ENCODE data around the gene DNM3.
"Not testable (repeated sequence)": the region's sequence is repeated elsewhere in the genome, so short reads cannot be mapped to it uniquely, and the experiment has no call there.

DNM3 gene

DNA sequence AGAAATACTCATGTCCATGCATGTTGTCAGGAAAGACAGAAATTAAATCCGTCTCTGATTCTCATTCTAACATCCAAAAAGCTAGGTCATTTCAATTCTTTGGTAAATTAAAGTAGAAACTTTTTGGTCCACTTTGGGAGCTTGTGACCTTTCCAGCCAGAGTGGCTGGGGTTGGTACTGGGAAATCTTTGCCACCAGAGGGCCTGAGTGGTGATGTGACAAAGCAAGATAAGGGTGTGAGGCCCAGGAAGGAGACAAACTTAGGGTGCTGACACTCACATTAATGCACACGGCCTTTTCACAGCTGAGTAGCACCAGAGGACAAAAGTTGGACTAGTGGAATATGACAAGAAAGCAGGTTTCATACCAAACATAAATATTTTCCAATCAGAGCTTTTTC, 144.3 kb downstream of the DNM3 start:
- peak in 1 of 2 experiments; percentile 25 for DNase-seq

GRCh38 chr1:171988243-171988885, 147.1 kb downstream of the DNM3 start:
- no peak for DNase-seq

DNA sequence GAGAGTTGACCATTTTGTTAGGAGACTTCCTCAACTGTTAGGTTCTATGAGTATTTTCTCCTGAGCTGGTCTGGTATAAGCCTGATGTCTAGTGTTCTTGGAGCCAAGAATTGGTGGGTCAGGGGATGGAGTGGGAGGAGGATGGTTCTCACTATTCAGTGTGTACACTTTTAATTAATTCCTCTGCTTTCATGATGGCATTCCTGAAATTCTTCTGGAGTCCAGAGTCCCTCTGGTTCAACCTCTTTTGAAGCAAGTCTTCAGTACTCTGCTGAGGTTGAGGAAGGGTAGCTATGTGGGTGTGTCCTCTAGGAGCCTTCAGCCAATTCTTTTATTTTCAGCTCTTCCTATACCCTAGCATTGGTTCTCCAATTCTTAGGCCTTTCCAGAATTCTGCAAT, 149.1 kb downstream of the DNM3 start:
- DNase-seq = no peak

DNA sequence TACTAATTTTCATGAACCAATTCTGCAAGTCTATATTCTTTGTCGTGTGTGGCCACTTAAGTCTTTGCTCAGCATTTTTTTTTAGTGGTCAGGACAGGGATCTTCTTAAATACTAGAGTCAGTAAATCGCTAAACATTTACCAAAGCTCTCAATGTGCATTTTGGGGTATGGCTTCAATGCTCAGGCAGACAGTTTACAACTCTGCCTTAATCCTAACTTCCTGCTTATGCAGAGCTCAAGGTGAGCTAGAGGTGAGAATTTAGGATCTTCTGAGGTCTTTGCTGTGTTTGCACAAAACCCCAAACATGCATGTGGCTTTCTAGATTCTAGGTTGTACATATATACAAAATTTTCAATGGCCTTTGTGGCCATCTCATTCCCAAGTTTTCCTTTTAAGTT, 153.0 kb downstream of the DNM3 start:
- no peak for DNase-seq

- no peak for DNase-seq
These were observed 154.3 kb downstream of the DNM3 start for GRCh38 chr1:171995573-171995972.

DNA sequence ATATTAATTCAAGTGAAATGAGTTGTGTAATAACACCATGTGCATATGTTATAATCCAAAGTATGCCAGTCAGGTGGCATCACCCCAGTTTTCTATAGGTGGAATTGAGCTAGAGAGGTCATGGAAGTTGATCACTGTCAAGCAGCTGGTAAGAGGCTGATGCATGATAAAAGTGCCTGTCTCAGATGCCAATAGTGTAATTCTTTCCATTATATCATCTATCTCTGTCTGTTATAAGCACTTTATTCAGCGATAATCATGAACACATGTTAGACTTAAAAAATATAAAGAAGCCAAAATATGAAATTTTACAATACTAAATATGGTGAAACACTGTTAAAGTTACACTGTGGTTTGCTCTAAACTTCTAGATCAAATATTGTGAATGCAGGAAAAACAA, 156.6 kb downstream of the DNM3 start:
- DNase-seq = no peak

- no peak for DNase-seq
These were observed 157.4 kb downstream of the DNM3 start for GRCh38 chr1:171998711-171999110.

DNA sequence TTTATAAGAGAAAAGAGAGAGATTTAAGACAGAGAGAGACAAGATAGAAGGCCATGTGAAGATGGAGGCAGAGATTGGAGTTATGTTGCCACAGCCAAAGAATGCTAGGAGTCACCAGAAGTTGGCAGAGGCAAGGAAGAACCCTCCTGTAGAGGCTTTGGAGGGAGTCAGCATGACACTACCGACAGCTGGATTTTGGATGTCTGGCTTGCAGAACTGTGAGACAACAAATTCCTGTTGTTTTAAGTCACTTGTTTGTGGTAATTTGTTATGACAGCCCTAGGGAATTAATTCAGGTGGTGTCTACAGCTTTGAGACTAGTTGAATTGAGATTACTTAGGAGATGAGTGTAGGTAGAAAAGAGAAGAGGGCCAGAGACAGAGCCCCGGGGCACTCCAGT, 158.5 kb downstream of the DNM3 start:
- DNase-seq = no peak

- no peak for DNase-seq
These were observed 160.0 kb downstream of the DNM3 start for GRCh38 chr1:172001288-172001687.

GRCh38 chr1:172002725-172003345, 161.5 kb downstream of the DNM3 start:
- peak; percentile 58 to 89 for DNase-seq

GRCh38 chr1:172003766-172004530, 162.7 kb downstream of the DNM3 start:
- DNase-seq = no peak

- DNase-seq = no peak
These were observed 163.4 kb downstream of the DNM3 start for GRCh38 chr1:172004671-172005070.

DNA sequence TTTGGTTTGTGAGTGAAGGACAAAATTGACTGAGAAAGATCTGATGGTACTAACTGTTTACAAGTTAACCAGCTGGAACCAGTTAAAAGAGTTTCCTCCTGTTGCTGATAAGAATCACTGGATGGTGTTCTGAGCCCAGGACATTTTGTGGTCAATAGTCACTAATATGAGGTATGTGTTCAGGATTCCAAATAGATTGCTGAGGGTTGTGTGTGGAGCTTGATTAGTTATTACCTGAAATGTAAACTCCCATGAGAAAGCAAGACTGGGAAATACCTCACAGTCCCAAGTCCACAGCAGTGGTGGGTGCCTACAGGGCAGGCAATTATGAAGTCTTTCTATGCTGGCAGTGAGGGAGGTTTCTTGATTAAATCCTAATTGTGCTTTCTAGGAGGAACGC, 164.6 kb downstream of the DNM3 start:
- peak in 1 of 2 experiments; percentile 20 for DNase-seq

GRCh38 chr1:172006660-172007059, 165.4 kb downstream of the DNM3 start:
- DNase-seq = no peak

- DNase-seq = no peak
These were observed 177.5 kb downstream of the DNM3 start for GRCh38 chr1:172018727-172019311.

- DNase-seq = no peak
These were observed 178.7 kb downstream of the DNM3 start for GRCh38 chr1:172019976-172020375.

GRCh38 chr1:172024516-172024915, 183.2 kb downstream of the DNM3 start:
- no peak for DNase-seq

GRCh38 chr1:172024944-172025738, 183.8 kb downstream of the DNM3 start:
- DNase-seq = not testable (repeated sequence)

DNA sequence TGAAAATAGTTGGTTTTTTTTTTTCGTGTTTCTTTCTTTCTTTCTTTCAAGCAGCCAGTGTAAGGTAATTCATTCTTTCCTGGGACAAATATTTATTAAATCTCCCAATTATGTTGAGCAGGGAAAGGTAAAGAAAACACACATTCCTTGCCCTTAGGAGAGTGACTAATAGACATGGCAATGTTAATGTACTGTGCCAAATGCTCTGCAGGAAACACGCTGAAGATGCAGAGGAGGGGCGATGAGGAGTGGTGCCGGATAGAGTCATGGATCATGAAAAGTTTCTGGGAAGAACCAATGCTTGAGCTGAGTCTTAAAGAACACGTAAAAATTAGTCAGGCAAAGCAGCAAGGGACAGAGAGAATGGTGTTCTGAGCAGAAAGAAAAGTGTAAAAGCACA, 199.2 kb downstream of the DNM3 start:
- no peak for DNase-seq

GRCh38 chr1:172041102-172041501, 199.8 kb downstream of the DNM3 start:
- no peak for DNase-seq

DNA sequence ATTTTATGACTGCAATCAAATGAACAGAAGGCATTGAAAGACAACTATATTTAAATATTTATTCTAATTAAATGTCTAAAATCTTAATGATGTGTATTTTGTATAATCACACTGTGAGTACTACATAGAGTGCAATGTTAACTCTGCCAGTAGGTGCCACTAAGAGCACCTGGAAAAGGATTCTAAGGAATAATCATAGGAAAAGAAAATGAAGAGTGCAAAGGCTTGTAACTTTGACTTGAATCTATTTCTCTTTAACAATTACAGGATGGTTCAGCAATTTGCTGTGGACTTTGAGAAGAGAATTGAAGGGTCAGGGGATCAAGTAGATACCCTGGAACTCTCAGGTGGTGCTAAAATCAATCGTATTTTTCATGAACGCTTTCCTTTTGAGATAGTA, 200.4 kb downstream of the DNM3 start:
- DNase-seq = peak; percentile 52 to 55

- DNase-seq = no peak
These were observed 202.6 kb downstream of the DNM3 start for GRCh38 chr1:172043900-172044299.

GRCh38 chr1:172051898-172052297, 210.6 kb downstream of the DNM3 start:
- DNase-seq = no peak
